Endothelial cell of umbilical vein (primary cell): ENCODE data around the gene GALNT2. TPM values are rescaled to one million over a fixed set of nuclear protein-coding genes. Genes with fewer than 3 reads are reported as not detected.

ENCODE experiments used
- BruUV-seq: library from RNA; stranded (reverse); fragments of 400-500 nt; replicated peaks from 2 replicates; lab custom pipeline; 2021; lab: Mats Ljungman, UMichigan
- CTCF ChIA-PET: fragments of 300-600, 350-600 bp; sonication (Branson Sonifier 250); formaldehyde crosslinking; loops from one replicate; lab custom pipeline; 2021; ENCODE audit warnings: antibody characterized with exemption, inconsistent platforms; lab: Charles Lee
- POLR2A ChIA-PET: fragments of 300-600, 350-600 bp; sonication (Branson Sonifier 250); formaldehyde crosslinking; loops from one replicate; lab custom pipeline; 2021; ENCODE audit warnings: antibody characterized with exemption, inconsistent platforms; lab: Charles Lee
- DNase-seq: peaks from one replicate; pipeline ENCODE4 v3.0.0-alpha.2; 2011; ENCODE audit warnings: low read depth, low spot score
- FAIRE-seq: peaks from 2 replicates; lab custom pipeline; 2011; peaks lifted over from hg19 to GRCh38; lab: Jason Lieb, UNC
- H2AFZ ChIP-seq: 2 replicates; pipeline ENCODE4 v1.6.0; 2012; ENCODE audit warnings: low read depth, low read length, control low read depth, inconsistent platforms
- H3K27ac ChIP-seq: 2 replicates; pipeline ENCODE4 v1.5.1; 2011; ENCODE audit warnings: low read depth, mild to moderate bottlenecking, control low read depth, low read length, moderate library complexity; ENCODE audit not compliant: insufficient read depth
- H3K27me3 ChIP-seq, 2 experiments: 2 replicates each; pipeline versions ENCODE4 v1.6.0 to v1.6.1; 2011; ENCODE audit warnings: low read length in 2 of 2, mixed read lengths in 1 of 2; ENCODE audit not compliant: control insufficient read depth in 2 of 2, insufficient read depth in 2 of 2
- H3K36me3 ChIP-seq, 2 experiments: 2 replicates in 1 of 2; 3 replicates in 1 of 2; pipeline ENCODE4 v1.5.1; 2011; ENCODE audit warnings: low read length in 2 of 2, mild to moderate bottlenecking in 1 of 2, moderate library complexity in 1 of 2; ENCODE audit not compliant: control insufficient read depth in 2 of 2, insufficient read depth in 2 of 2; ENCODE audit errors: extremely low read depth in 1 of 2
- H3K4me1 ChIP-seq: 3 replicates; pipeline ENCODE4 v1.5.1; 2011; ENCODE audit warnings: mild to moderate bottlenecking, low read length; ENCODE audit not compliant: control insufficient read depth, insufficient read depth; ENCODE audit errors: extremely low read depth
- H3K4me2 ChIP-seq: 2 replicates; pipeline ENCODE4 v1.6.1; 2011; ENCODE audit warnings: low read length, control low read depth, mixed read lengths; ENCODE audit not compliant: insufficient read depth
- H3K4me3 ChIP-seq, 3 experiments: fragments of 200-600 bp in 1 of 3; sonication (generic), shearing (Covaris generic) in 1 of 3; replicated peaks in 1 of 3; 2 replicates each; pipeline ENCODE4 v1.5.1; 2011 to 2016; ENCODE audit warnings: control low read depth in 3 of 3, low read length in 3 of 3, mild to moderate bottlenecking in 2 of 3, inconsistent platforms in 1 of 3, low read depth in 1 of 3, moderate library complexity in 1 of 3; ENCODE audit not compliant: insufficient read depth in 1 of 3
- H3K79me2 ChIP-seq: 2 replicates; pipeline ENCODE4 v1.6.0; 2012; ENCODE audit warnings: low read length, inconsistent platforms; ENCODE audit not compliant: control insufficient read depth, insufficient read depth
- H3K9ac ChIP-seq: replicated peaks from 2 replicates; pipeline ENCODE3; 2011; ENCODE audit warnings: low read length, control low read depth; ENCODE audit not compliant: insufficient read depth; ENCODE audit errors: extremely low read depth
- H3K9me1 ChIP-seq: replicated peaks from 3 replicates; pipeline ENCODE4 v1.6.0; 2011; ENCODE audit warnings: mild to moderate bottlenecking, low read length; ENCODE audit not compliant: control insufficient read depth, insufficient read depth; ENCODE audit errors: extremely low read depth
- H3K9me3 ChIP-seq: replicated peaks from 2 replicates; pipeline ENCODE4 v1.5.1; 2012; ENCODE audit warnings: low read length, inconsistent platforms; ENCODE audit not compliant: control insufficient read depth, insufficient read depth
- H4K20me1 ChIP-seq: replicated peaks from 2 replicates; pipeline ENCODE3; 2011; ENCODE audit warnings: mild to moderate bottlenecking, low read length; ENCODE audit not compliant: control insufficient read depth, insufficient read depth; ENCODE audit errors: extremely low read depth
- EZH2 ChIP-seq: IDR thresholded peaks from 2 replicates; pipeline ENCODE4 v1.6.1; 2012; ENCODE audit warnings: borderline replicate concordance, low read depth, mild to moderate bottlenecking, moderate library complexity, low read length, inconsistent platforms; ENCODE audit not compliant: severe bottlenecking
- FOS ChIP-seq: IDR thresholded peaks from 2 replicates; pipeline ENCODE4 v1.6.1; 2011; ENCODE audit warnings: mild to moderate bottlenecking, low read length, moderate library complexity, borderline replicate concordance; ENCODE audit not compliant: insufficient read depth
- GATA2 ChIP-seq: IDR thresholded peaks from 2 replicates; pipeline ENCODE4 v1.7.0; 2011; ENCODE audit warnings: low read depth, mild to moderate bottlenecking, moderate library complexity, mixed read lengths, low read length; ENCODE audit not compliant: insufficient read length, insufficient read depth
- JUN ChIP-seq: IDR thresholded peaks from 2 replicates; pipeline ENCODE4 v1.6.1; 2011; ENCODE audit warnings: borderline replicate concordance, low read depth; ENCODE audit not compliant: insufficient read length, insufficient read depth
- MYC ChIP-seq: IDR thresholded peaks from one replicate; pipeline ENCODE4 v1.6.1; 2011; ENCODE audit warnings: mild to moderate bottlenecking, low read depth, low read length
- POLR2A ChIP-seq: IDR thresholded peaks from 2 replicates; pipeline ENCODE4 v1.6.1; 2012; ENCODE audit warnings: low read depth, mild to moderate bottlenecking, control low read depth, low read length
- POLR2AphosphoS5 ChIP-seq: IDR thresholded peaks from 2 replicates; pipeline ENCODE4 v1.6.1; 2012; ENCODE audit warnings: low read depth, mild to moderate bottlenecking, control low read depth, low read length, moderate library complexity; ENCODE audit not compliant: insufficient read depth
- dilution Hi-C: fragments of 300-500 bp; cut with MboI; formaldehyde crosslinking; loops from one replicate; pipeline ENCODE4 v1.15.0; 2019; ENCODE audit warnings: low sequenced_read_pairs; ENCODE audit not compliant: extremely low pct_ligation_motif_present
- intact Hi-C: fragments of 100-400 bp; cut with micrococcal nuclease; formaldehyde crosslinking; loops from one replicate; pipeline ENCODE4 v1.10.0; 2022
- polyA plus RNA-seq, 4 experiments: library from polyadenylated mRNA; depleted of rRNA in 3 of 4; stranded (reverse) in 3 of 4; unstranded in 1 of 4; fragments of >200 nt; gene quantifications; 2 replicates each; pipeline versions ENCODE4 v1.2.1 to v1.2.3, GENCODE V29; 2011 to 2012; ENCODE audit warnings: missing spikeins in 1 of 4
- total RNA-seq: library from RNA; stranded (reverse); gene quantifications from 2 replicates; pipeline ENCODE4 v1.2.3, GENCODE V29; 2021
- TF ChIP-seq, protein P1 (sequence below): IDR thresholded peaks from 2 replicates; pipeline ENCODE4 v1.6.1; 2011; ENCODE audit not compliant: insufficient read depth, insufficient read length
- TF ChIP-seq, protein P2 (sequence below), 2 donors: IDR thresholded peaks; 1 replicate in 1 of 2; 2 replicates in 1 of 2; pipeline ENCODE4 v1.5.1; 2011; ENCODE audit warnings: low read length in 2 of 2, mild to moderate bottlenecking in 2 of 2, moderate library complexity in 2 of 2, control low read depth in 1 of 2, inconsistent platforms in 1 of 2, low read depth in 1 of 2; ENCODE audit not compliant: insufficient read depth in 1 of 2; ENCODE audit errors: extremely low read depth in 1 of 2

GALNT2 gene
- total and polyA plus RNA-seq, 2 donors (not counting 3 experiments of a cell fraction or from before 2014, with no cell fraction given) = 56.3 to 77.5 TPM

DNA sequence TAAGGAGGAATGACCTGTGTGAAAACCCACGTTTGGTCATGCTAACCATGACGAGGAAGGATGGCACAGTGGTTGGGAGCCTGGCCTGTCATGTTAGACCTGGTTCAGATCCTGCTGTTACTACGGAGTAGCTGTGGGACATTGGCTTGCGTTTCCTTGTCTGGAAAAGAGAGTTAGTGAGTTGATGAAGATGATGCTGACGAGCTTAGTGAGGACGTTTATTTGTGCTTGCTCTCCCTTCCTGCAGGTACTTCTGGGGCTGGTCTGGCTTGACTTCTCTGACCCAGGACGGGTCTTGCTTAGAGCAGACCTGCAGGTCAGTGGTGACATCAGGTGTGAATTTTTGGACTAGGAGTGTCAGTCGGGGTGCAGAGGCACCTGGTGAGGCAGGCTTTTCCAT lies 14.7 kb downstream of the GALNT2 start:
- POLR2A ChIA-PET = no interaction called here

DNA sequence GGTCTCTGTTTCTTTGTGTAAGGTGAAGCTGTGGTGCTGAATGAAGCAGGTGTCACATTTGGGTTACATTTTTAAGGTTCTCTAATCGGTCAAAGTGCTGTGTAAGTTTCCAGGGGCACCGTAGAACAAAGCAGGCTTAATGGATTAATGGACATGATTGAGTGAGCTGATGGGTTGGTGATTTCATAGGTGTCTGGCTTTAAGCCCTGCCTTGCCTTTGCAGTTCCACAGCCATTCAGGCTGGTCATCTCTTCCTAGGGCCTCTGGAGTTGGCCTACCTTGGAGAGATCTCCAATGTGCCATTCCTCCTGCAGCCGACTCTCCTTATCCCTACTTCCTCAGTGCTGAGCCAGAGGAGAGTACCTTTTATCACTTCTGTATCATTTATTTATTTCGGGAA lies 15.2 kb downstream of the GALNT2 start:
- dilution Hi-C loops = no loop called here
- Histone ChIP-seq H3K79me2 (peaks cover 65% of the 10 kb centered on the region), H3K4me1 (peaks cover 19% of the 10 kb centered on the region), H3K27me3 (no peaks in the 10 kb centered on the region), H3K9me1 (no peaks in the 10 kb centered on the region), H3K4me2 (no peak overlapping the region), H3K36me3 (no peaks in the 10 kb centered on the region), H3K27ac (no peak overlapping the region), H3K4me3 (no peak overlapping the region), H3K9me3 (no peaks in the 10 kb centered on the region), H3K9ac (no peak overlapping the region), H4K20me1 (no peaks in the 10 kb centered on the region), H2AFZ (no peak overlapping the region)
- FAIRE-seq = no peak
- intact Hi-C loops = loop anchor here (5.0 kb wide), 1 partner anchor 105 kb away; no protein-coding TSS in a partner anchor
- no TSS peak for BruUV-seq
- POLR2A ChIA-PET = no interaction called here
- DNase-seq = no peak
- TF ChIP-seq POLR2AphosphoS5 (no peak), POLR2A (no peak), JUN (no peak), FOS (no peak), MYC (no peak), GATA2 (no peak), EZH2 (no peak)
- TF ChIP-seq, protein P1, sequence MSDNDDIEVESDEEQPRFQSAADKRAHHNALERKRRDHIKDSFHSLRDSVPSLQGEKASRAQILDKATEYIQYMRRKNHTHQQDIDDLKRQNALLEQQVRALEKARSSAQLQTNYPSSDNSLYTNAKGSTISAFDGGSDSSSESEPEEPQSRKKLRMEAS = no peak
- TF ChIP-seq, protein P2, sequence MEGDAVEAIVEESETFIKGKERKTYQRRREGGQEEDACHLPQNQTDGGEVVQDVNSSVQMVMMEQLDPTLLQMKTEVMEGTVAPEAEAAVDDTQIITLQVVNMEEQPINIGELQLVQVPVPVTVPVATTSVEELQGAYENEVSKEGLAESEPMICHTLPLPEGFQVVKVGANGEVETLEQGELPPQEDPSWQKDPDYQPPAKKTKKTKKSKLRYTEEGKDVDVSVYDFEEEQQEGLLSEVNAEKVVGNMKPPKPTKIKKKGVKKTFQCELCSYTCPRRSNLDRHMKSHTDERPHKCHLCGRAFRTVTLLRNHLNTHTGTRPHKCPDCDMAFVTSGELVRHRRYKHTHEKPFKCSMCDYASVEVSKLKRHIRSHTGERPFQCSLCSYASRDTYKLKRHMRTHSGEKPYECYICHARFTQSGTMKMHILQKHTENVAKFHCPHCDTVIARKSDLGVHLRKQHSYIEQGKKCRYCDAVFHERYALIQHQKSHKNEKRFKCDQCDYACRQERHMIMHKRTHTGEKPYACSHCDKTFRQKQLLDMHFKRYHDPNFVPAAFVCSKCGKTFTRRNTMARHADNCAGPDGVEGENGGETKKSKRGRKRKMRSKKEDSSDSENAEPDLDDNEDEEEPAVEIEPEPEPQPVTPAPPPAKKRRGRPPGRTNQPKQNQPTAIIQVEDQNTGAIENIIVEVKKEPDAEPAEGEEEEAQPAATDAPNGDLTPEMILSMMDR (IDR thresholded peaks at IDR 0.05; ENCODE audit: extremely low read depth in 1 of 2, insufficient read depth in 1 of 2, low read depth in 1 of 2, low read length in 2 of 2) = no peak
- CTCF ChIA-PET = interaction anchor here (1.7 kb wide), 1 partner anchor 11 kb away, joined by 3 read pairs; no protein-coding TSS in a partner anchor

More for the DNA sequence above, 14.7 kb downstream of the GALNT2 start:
- intact Hi-C loops = loop anchor here (5.0 kb wide), 1 partner anchor 106 kb away; no protein-coding TSS in a partner anchor
- Histone ChIP-seq H2AFZ (no peak overlapping the region), H3K79me2 (peaks cover 62% of the 10 kb centered on the region), H3K9me1 (no peaks in the 10 kb centered on the region), H3K4me2 (no peak overlapping the region), H3K4me3 (no peak overlapping the region), H4K20me1 (no peaks in the 10 kb centered on the region), H3K9me3 (no peaks in the 10 kb centered on the region), H3K27ac (no peak overlapping the region), H3K27me3 (no peaks in the 10 kb centered on the region), H3K9ac (no peak overlapping the region), H3K4me1 (peaks cover 19% of the 10 kb centered on the region), H3K36me3 (no peaks in the 10 kb centered on the region)
- no peak for TF ChIP-seq JUN
- no peak for TF ChIP-seq EZH2
- TF ChIP-seq FOS = no peak
- TF ChIP-seq, protein P1 = no peak
- TF ChIP-seq GATA2 = no peak
- no peak for TF ChIP-seq MYC
- CTCF ChIA-PET = interaction anchor here (1.7 kb wide), 1 partner anchor 10 kb away, joined by 3 read pairs; no protein-coding TSS in a partner anchor
- no peak for FAIRE-seq
- BruUV-seq = no TSS peak
- no peak for DNase-seq
- dilution Hi-C loops = no loop called here
